A673 (cell line): ENCODE data around the gene GADD45A. TPM values are rescaled to one million over a fixed set of nuclear protein-coding genes. Genes with fewer than 3 reads are reported as not detected.

Source experiments
- BruUV-seq: library from RNA; stranded (reverse); fragments of 400-500 nt; replicated peaks from 2 replicates; lab custom pipeline; 2021; lab: Mats Ljungman, UMichigan
- CTCF ChIA-PET: fragments of 300-600 bp; sonication (Branson Sonifier 250); formaldehyde crosslinking; loops from one replicate; lab custom pipeline; 2022; ENCODE audit warnings: antibody characterized with exemption; lab: Charles Lee
- POLR2A ChIA-PET: fragments of 300-600 bp; sonication (Branson Sonifier 250); formaldehyde crosslinking; loops from one replicate; lab custom pipeline; 2022; ENCODE audit warnings: antibody characterized with exemption; ENCODE audit not compliant: low non-redundant PET; lab: Charles Lee
- DNase-seq: peaks from one replicate; pipeline ENCODE4 v3.0.0-alpha.2; 2015; ENCODE audit warnings: low spot score
- H3K27ac ChIP-seq: fragments of 200-600 bp; sonication (generic); 2 replicates; pipeline ENCODE4 v1.5.1; 2016; ENCODE audit warnings: mixed run types, low read depth, mild to moderate bottlenecking, mixed read lengths, antibody characterized with exemption, low read length; ENCODE audit not compliant: poor library complexity, severe bottlenecking
- H3K27me3 ChIP-seq: fragments of 200-600 bp; sonication (generic); replicated peaks from 2 replicates; pipeline ENCODE4 v1.6.1; 2017; ENCODE audit warnings: mixed run types, low read depth, mild to moderate bottlenecking, mixed read lengths, antibody characterized with exemption, low read length; ENCODE audit not compliant: insufficient read depth, poor library complexity
- H3K36me3 ChIP-seq: fragments of 200-600 bp; sonication (generic); 2 replicates; pipeline ENCODE4 v1.6.1; 2016; ENCODE audit warnings: mixed run types, mild to moderate bottlenecking, mixed read lengths, antibody characterized with exemption, low read length; ENCODE audit not compliant: insufficient read depth, poor library complexity, severe bottlenecking
- H3K4me1 ChIP-seq: fragments of 200-600 bp; sonication (generic); 2 replicates; pipeline ENCODE4 v1.6.1; 2017; ENCODE audit warnings: mixed run types, mild to moderate bottlenecking, mixed read lengths, antibody characterized with exemption, low read length; ENCODE audit not compliant: insufficient read depth, poor library complexity, severe bottlenecking
- H3K4me3 ChIP-seq: fragments of 200-600 bp; sonication (generic); 2 replicates; pipeline ENCODE4 v1.5.1; 2016; ENCODE audit warnings: low read depth, mixed run types, mild to moderate bottlenecking, mixed read lengths, low read length; ENCODE audit not compliant: poor library complexity, severe bottlenecking
- H3K9me3 ChIP-seq: fragments of 200-600 bp; sonication (generic); 2 replicates; pipeline ENCODE4 v1.6.1; 2016; ENCODE audit warnings: mixed run types, low read depth, mild to moderate bottlenecking, mixed read lengths, antibody characterized with exemption, low read length; ENCODE audit not compliant: poor library complexity, severe bottlenecking
- CTCF ChIP-seq: fragments of 300-800, 200-600 bp; sonication (generic); conservative IDR thresholded peaks from 2 replicates; pipeline ENCODE4 v1.5.1; 2017; ENCODE audit warnings: low read depth, mild to moderate bottlenecking, antibody characterized with exemption, low read length, moderate library complexity, mixed read lengths
- EZH2 ChIP-seq: fragments of 200-600 bp; sonication (generic); IDR thresholded peaks from 2 replicates; pipeline ENCODE4 v1.6.1; 2017; ENCODE audit warnings: borderline replicate concordance, low read depth, mild to moderate bottlenecking, mixed read lengths, antibody characterized with exemption, low read length; ENCODE audit not compliant: poor library complexity, severe bottlenecking
- intact Hi-C: fragments of 100-400 bp; cut with micrococcal nuclease; formaldehyde crosslinking; loops from one replicate; pipeline ENCODE4 v1.10.0; 2022; ENCODE audit not compliant: unreplicated experiment
- total RNA-seq: library from RNA; stranded (reverse); gene quantifications from 2 replicates; pipeline ENCODE4 v1.2.3, GENCODE V29; 2021

Gene GADD45A
- total RNA-seq, 1 experiment from 2014 or later: 39.7 TPM

- Histone ChIP-seq H3K4me3 (no peak overlapping the region), H3K27me3 (no peaks in the 10 kb centered on the region), H3K9me3 (no peaks in the 10 kb centered on the region), H3K27ac (no peak overlapping the region), H3K36me3 (no peaks in the 10 kb centered on the region), H3K4me1 (peaks cover 46% of the 10 kb centered on the region)
- POLR2A ChIA-PET: interaction anchor here (0.6 kb wide), 1 partner anchor 42 kb away, joined by 4 read pairs; no protein-coding TSS in a partner anchor
- no peak for DNase-seq
- TF ChIP-seq CTCF (no peak), EZH2 (no peak)
- CTCF ChIA-PET: no interaction called here
- BruUV-seq: no TSS peak
- intact Hi-C loops: no loop called here
These were observed 46.3 kb downstream of the GADD45A start for GRCh38 chr1:67731322-67731721.

GRCh38 chr1:67732750-67733151 is 47.8 kb downstream of the GADD45A start:
- Histone ChIP-seq H3K9me3 (no peaks in the 10 kb centered on the region), H3K4me1 (peaks cover 60% of the 10 kb centered on the region), H3K4me3 (no peak overlapping the region), H3K27me3 (no peaks in the 10 kb centered on the region), H3K36me3 (no peaks in the 10 kb centered on the region), H3K27ac (no peak overlapping the region)
- intact Hi-C loops: no loop called here
- no TSS peak for BruUV-seq
- ChIA-PET CTCF (no interaction called here), POLR2A (no interaction called here)
- DNase-seq: peak; percentile 30
- TF ChIP-seq EZH2 (no peak), CTCF (no peak)

- intact Hi-C loops: no loop called here
- DNase-seq: no peak
- no peak for TF ChIP-seq CTCF
- no TSS peak for BruUV-seq
- Histone ChIP-seq H3K27me3 (no peaks in the 10 kb centered on the region), H3K9me3 (no peaks in the 10 kb centered on the region), H3K27ac (no peak overlapping the region), H3K4me1 (peaks cover 68% of the 10 kb centered on the region), H3K4me3 (no peak overlapping the region), H3K36me3 (no peaks in the 10 kb centered on the region)
- CTCF ChIA-PET: no interaction called here
- POLR2A ChIA-PET: no interaction called here
These were observed 48.8 kb downstream of the GADD45A start for GRCh38 chr1:67733681-67734322.
